Neural cell (in vitro differentiated cells): ENCODE measurements around the gene PLA2G2A. TPM values are rescaled to one million over a fixed set of nuclear protein-coding genes. Genes with fewer than 3 reads are reported as not detected.
"Not testable (repeated sequence)": the region's sequence is repeated elsewhere in the genome, so short reads cannot be mapped to it uniquely, and the experiment has no call there.

Source experiments
- H2AFZ ChIP-seq: fragments of 200-600, 300-800 bp; sonication (generic), shearing (Covaris generic); 2 replicates; pipeline ENCODE4 v1.6.0; 2014; ENCODE audit warnings: low read depth, mild to moderate bottlenecking, antibody characterized with exemption, low read length, moderate library complexity
- H3F3A ChIP-seq: fragments of 200-600 bp; shearing (Covaris generic); 2 replicates; pipeline ENCODE4 v1.6.1; 2016; ENCODE audit warnings: mild to moderate bottlenecking, moderate library complexity, mixed read lengths, antibody characterized with exemption, low read length; ENCODE audit not compliant: insufficient read depth, poor library complexity, severe bottlenecking
- H3K27ac ChIP-seq: fragments of 200-600, 300-800 bp; sonication (generic), shearing (Covaris generic); 2 replicates; pipeline ENCODE4 v1.5.1; 2014; ENCODE audit warnings: mild to moderate bottlenecking, low read length, moderate library complexity
- H3K27me3 ChIP-seq: fragments of 300-800, 200-600 bp; sonication (generic), shearing (Covaris generic); 2 replicates; pipeline ENCODE4 v1.6.0; 2014; ENCODE audit warnings: mild to moderate bottlenecking, low read depth, low read length, moderate library complexity; ENCODE audit not compliant: insufficient read depth
- H3K36me3 ChIP-seq: fragments of 300-800, 200-600 bp; sonication (generic), shearing (Covaris generic); 2 replicates; pipeline ENCODE4 v1.5.1; 2014; ENCODE audit warnings: mild to moderate bottlenecking, antibody characterized with exemption, low read length, moderate library complexity; ENCODE audit not compliant: insufficient read depth
- H3K4me2 ChIP-seq: fragments of 300-800, 200-600 bp; sonication (generic), shearing (Covaris generic); 2 replicates; pipeline ENCODE4 v1.6.0; 2014; ENCODE audit warnings: mild to moderate bottlenecking, low read length
- H3K4me3 ChIP-seq: fragments of 300-800, 200-600 bp; sonication (generic), shearing (Covaris generic); 2 replicates; pipeline ENCODE4 v1.5.1; 2014; ENCODE audit warnings: mild to moderate bottlenecking, low read length, moderate library complexity
- H3K79me2 ChIP-seq: fragments of 200-600 bp; shearing (Covaris generic); replicated peaks from 2 replicates; pipeline ENCODE4 v1.6.0; 2014; ENCODE audit warnings: mild to moderate bottlenecking, low read length, moderate library complexity; ENCODE audit not compliant: insufficient read depth
- H3K9ac ChIP-seq: fragments of 300-800, 200-600 bp; sonication (generic), shearing (Covaris generic); 2 replicates; pipeline ENCODE4 v1.6.1; 2016; ENCODE audit warnings: mild to moderate bottlenecking, low read length, mixed read lengths
- H3K9me2 ChIP-seq: fragments of 200-600 bp; shearing (Covaris generic); 2 replicates; pipeline ENCODE4 v1.6.1; 2016; ENCODE audit warnings: mild to moderate bottlenecking, low read length, mixed read lengths; ENCODE audit not compliant: insufficient read depth
- H3K9me3 ChIP-seq: fragments of 200-600, 300-800 bp; sonication (generic), shearing (Covaris generic); 2 replicates; pipeline ENCODE4 v1.6.1; 2016; ENCODE audit warnings: mild to moderate bottlenecking, mixed run types, low read length, moderate library complexity, mixed read lengths
- H4K20me1 ChIP-seq: fragments of 200-600 bp; shearing (Covaris generic); 2 replicates; pipeline ENCODE4 v1.6.1; 2016; ENCODE audit warnings: mild to moderate bottlenecking, mixed run types; ENCODE audit not compliant: insufficient read depth
- EP300 ChIP-seq: fragments of 450-650 bp; conservative IDR thresholded peaks from 2 replicates; pipeline ENCODE4 v1.6.1; 2014; ENCODE audit warnings: antibody characterized with exemption, mild to moderate bottlenecking, moderate library complexity; ENCODE audit not compliant: poor library complexity, severe bottlenecking
- MXI1 ChIP-seq: fragments of 450-650 bp; conservative IDR thresholded peaks from 2 replicates; pipeline ENCODE4 v1.6.1; 2014; ENCODE audit warnings: antibody characterized with exemption, mild to moderate bottlenecking; ENCODE audit not compliant: poor library complexity, severe bottlenecking
- POLR2AphosphoS5 ChIP-seq: IDR thresholded peaks from 2 replicates; pipeline ENCODE4 v1.6.1; 2012
- RAD21 ChIP-seq: fragments of 450-650 bp; conservative IDR thresholded peaks from 2 replicates; pipeline ENCODE4 v1.6.1; 2014; ENCODE audit warnings: antibody characterized with exemption, mild to moderate bottlenecking, moderate library complexity
- TAF1 ChIP-seq: IDR thresholded peaks from 2 replicates; pipeline ENCODE4 v1.6.1; 2012; ENCODE audit warnings: low read depth
- polyA plus RNA-seq: library from polyadenylated mRNA; depleted of rRNA; stranded (reverse); fragments of >200 nt; gene quantifications from 2 replicates; pipeline ENCODE4 v1.2.3, GENCODE V29; 2014
- TF ChIP-seq, protein P1 (sequence below): fragments of 450-650 bp; IDR thresholded peaks from 2 replicates; pipeline ENCODE4 v1.5.1; 2014; ENCODE audit warnings: antibody characterized with exemption, mild to moderate bottlenecking, moderate library complexity; ENCODE audit not compliant: poor library complexity, severe bottlenecking
- TF ChIP-seq, protein P2 (sequence below): IDR thresholded peaks from 2 replicates; pipeline ENCODE4 v1.6.1; 2012; ENCODE audit warnings: borderline replicate concordance

Gene PLA2G2A
- polyA plus RNA-seq, 1 donor from 2014 or later, result not detected

DNA sequence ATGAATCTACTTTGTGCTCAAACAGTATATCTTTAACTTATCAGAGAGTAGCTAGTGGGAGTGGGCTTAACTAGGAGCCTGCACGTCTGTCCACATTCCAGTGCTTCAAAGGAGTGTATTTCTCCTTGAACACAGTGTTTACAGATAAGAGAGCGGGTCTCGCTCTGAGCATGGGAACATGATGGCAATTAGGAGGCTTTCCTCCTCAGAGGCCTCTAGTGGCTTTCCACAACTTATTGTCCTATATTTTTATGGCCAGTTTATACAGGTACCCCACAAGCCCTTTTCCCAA, 52.3 kb downstream of the PLA2G2A start:
- not testable (repeated sequence) for H3F3A ChIP-seq, H3K36me3 ChIP-seq, H3K9ac ChIP-seq, H4K20me1 ChIP-seq, H3K27me3 ChIP-seq, H3K9me2 ChIP-seq, H3K79me2 ChIP-seq, H3K27ac ChIP-seq, H3K4me2 ChIP-seq, H3K9me3 ChIP-seq, H2AFZ ChIP-seq, H3K4me3 ChIP-seq

- no peaks in the 10 kb centered on the region for H4K20me1 ChIP-seq
- no peaks in the 10 kb centered on the region for H3K9me3 ChIP-seq
- no peaks in the 10 kb centered on the region for H3F3A ChIP-seq
- no peaks in the 10 kb centered on the region for H3K36me3 ChIP-seq
- H2AFZ ChIP-seq, result no peak overlapping the region
- H3K9me2 ChIP-seq, result no peaks in the 10 kb centered on the region
- H3K79me2 ChIP-seq, result no peaks in the 10 kb centered on the region
- TF ChIP-seq TAF1, result no peak
- TF ChIP-seq MXI1, result no peak
- TF ChIP-seq, protein P1, sequence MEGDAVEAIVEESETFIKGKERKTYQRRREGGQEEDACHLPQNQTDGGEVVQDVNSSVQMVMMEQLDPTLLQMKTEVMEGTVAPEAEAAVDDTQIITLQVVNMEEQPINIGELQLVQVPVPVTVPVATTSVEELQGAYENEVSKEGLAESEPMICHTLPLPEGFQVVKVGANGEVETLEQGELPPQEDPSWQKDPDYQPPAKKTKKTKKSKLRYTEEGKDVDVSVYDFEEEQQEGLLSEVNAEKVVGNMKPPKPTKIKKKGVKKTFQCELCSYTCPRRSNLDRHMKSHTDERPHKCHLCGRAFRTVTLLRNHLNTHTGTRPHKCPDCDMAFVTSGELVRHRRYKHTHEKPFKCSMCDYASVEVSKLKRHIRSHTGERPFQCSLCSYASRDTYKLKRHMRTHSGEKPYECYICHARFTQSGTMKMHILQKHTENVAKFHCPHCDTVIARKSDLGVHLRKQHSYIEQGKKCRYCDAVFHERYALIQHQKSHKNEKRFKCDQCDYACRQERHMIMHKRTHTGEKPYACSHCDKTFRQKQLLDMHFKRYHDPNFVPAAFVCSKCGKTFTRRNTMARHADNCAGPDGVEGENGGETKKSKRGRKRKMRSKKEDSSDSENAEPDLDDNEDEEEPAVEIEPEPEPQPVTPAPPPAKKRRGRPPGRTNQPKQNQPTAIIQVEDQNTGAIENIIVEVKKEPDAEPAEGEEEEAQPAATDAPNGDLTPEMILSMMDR, result no peak
- no peak for TF ChIP-seq EP300
- TF ChIP-seq RAD21, result no peak
- TF ChIP-seq, protein P2, sequence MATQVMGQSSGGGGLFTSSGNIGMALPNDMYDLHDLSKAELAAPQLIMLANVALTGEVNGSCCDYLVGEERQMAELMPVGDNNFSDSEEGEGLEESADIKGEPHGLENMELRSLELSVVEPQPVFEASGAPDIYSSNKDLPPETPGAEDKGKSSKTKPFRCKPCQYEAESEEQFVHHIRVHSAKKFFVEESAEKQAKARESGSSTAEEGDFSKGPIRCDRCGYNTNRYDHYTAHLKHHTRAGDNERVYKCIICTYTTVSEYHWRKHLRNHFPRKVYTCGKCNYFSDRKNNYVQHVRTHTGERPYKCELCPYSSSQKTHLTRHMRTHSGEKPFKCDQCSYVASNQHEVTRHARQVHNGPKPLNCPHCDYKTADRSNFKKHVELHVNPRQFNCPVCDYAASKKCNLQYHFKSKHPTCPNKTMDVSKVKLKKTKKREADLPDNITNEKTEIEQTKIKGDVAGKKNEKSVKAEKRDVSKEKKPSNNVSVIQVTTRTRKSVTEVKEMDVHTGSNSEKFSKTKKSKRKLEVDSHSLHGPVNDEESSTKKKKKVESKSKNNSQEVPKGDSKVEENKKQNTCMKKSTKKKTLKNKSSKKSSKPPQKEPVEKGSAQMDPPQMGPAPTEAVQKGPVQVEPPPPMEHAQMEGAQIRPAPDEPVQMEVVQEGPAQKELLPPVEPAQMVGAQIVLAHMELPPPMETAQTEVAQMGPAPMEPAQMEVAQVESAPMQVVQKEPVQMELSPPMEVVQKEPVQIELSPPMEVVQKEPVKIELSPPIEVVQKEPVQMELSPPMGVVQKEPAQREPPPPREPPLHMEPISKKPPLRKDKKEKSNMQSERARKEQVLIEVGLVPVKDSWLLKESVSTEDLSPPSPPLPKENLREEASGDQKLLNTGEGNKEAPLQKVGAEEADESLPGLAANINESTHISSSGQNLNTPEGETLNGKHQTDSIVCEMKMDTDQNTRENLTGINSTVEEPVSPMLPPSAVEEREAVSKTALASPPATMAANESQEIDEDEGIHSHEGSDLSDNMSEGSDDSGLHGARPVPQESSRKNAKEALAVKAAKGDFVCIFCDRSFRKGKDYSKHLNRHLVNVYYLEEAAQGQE, result no peak
- no peak for TF ChIP-seq POLR2AphosphoS5
- no peak overlapping the region for H3K4me3 ChIP-seq
- no peak overlapping the region for H3K9ac ChIP-seq
- H3K27ac ChIP-seq, result no peak overlapping the region
- no peak overlapping the region for H3K4me2 ChIP-seq
- H3K27me3 ChIP-seq, result no peaks in the 10 kb centered on the region
Measured at GRCh38 chr1:19926296-19927129, 52.9 kb downstream of the PLA2G2A start.

Other genes with a start within 250 kb of the PLA2G2A start
- not detected in 2 replicates for gene TMCO4, start 179.7 kb downstream of the PLA2G2A start, polyA plus RNA-seq
- not detected in 2 replicates for gene RNF186, start 164.3 kb downstream of the PLA2G2A start, polyA plus RNA-seq
- 21.3 and 24.0 TPM in 2 replicates for gene OTUD3, start 97.2 kb downstream of the PLA2G2A start, polyA plus RNA-seq
- gene PLA2G2E, start 56.0 kb downstream of the PLA2G2A start, polyA plus RNA-seq, result not detected in 2 replicates
- gene PLA2G5, start 90.6 kb upstream of the PLA2G2A start, polyA plus RNA-seq, result not detected in 2 replicates
- not detected in 2 replicates for gene PLA2G2D, start 139.9 kb upstream of the PLA2G2A start, polyA plus RNA-seq
- gene PLA2G2F, start 159.7 kb upstream of the PLA2G2A start, polyA plus RNA-seq, result not detected in 2 replicates
- 0.64 and 0.82 TPM in 2 replicates for gene UBXN10, start 206.5 kb upstream of the PLA2G2A start, polyA plus RNA-seq
- not detected in 2 replicates for gene PLA2G2C, start 206.9 kb upstream of the PLA2G2A start, polyA plus RNA-seq